IPS DF 4.7 (cell line): ENCODE results near the gene CT45A1.
"Not testable (repeated sequence)": the region's sequence is repeated elsewhere in the genome, so short reads cannot be mapped to it uniquely, and the experiment has no call there.

ENCODE experiments used
- DNase-seq: peaks from one replicate; pipeline ENCODE4 v3.0.0-alpha.2; 2013; ENCODE audit warnings: low spot score; ENCODE audit errors: extremely low read depth

CT45A1 gene

DNA sequence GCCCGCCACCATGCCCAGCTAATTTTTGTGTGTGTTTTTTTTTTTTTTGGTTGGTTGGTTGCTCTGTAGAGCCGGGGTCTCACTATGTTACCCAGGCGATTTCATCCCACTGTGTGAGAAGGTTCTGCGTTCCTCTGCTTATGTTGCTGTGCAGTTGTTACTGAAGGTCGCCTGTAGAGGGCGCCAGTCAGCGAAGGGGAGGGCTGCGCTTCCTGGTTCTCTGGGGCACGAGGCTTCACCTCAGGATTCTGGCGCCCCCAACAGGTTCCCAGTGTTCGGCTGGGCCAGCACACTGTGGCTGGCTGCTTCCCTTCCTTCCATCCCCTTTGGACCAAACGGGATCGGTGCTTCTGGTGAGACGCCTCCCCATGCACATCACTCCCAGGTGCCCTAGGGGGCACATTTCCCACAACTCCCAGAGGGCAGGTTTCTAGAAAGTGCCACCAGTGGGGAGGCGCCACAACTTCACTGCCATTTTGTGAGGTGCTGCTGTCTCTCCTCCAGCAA, at the start of gene CT45A1:
Gene CT45A1, plus strand, starts transcription at position 457 of the 507 bp plus-strand sequence. CDS start 5,302 bp downstream, outside the sequence.
- not testable (repeated sequence) for DNase-seq

DNA sequence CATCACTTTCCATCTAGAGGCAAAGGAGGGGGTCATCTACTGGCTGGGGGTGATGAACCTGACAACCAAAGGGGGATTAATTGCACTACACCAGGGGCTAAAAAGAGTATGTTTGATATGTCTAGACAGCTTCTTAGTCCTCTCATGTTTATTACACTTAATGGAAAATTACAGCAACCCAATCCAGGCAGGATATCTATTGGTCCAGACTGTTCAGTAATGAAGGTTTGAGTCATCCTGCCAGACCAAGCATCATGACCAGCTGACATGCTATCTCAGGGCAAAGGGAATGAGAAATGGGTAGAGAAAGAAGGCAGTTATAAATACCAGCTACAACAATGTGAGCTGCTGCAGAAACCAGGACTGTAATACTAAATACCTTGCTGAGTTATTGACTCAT, 40.5 kb upstream of the CT45A1 start:
- not testable (repeated sequence) for DNase-seq

DNA sequence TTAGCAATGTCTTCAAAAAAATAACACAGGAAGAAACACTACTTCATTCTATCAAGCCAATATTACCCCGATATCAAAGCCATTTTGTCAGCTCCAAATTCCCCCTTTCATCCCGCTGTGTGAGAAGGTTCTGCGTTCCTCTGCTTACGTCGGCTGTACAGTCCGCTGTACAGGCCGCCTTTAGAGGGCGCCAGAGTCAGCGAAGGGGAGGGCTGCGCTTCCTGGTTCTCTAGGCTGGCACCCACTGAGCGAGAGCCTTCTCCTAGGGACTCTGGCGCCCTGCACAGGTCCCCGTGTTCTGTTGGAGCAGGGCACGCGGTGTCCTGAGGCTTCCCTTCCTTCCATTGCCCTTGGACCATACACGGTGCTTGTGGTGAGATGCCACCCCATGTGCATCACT, 25.3 kb upstream of the CT45A1 start:
- no peak for DNase-seq

DNA sequence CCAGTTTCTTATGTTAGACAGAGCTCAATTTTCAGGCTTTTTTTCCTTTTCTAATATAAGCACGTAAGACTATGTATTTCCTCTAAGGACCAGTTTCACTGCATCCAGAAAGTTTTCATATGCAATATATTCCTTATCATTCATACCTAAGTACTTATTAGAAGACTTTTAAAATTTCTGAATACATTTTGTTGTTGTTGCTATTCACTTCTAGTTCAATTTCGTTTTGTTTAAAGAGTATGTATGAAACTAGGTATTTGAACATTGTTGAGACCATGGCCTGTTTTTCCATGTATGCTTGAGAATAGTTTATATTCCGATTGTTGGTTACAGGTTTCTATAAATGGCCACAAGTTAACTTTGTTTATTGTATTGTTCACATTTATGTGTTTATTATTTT, 18.0 kb upstream of the CT45A1 start:
- DNase-seq = no peak

GRCh38 chrX:135697601-135698000, 15.8 kb upstream of the CT45A1 start:
- no peak for DNase-seq

DNA sequence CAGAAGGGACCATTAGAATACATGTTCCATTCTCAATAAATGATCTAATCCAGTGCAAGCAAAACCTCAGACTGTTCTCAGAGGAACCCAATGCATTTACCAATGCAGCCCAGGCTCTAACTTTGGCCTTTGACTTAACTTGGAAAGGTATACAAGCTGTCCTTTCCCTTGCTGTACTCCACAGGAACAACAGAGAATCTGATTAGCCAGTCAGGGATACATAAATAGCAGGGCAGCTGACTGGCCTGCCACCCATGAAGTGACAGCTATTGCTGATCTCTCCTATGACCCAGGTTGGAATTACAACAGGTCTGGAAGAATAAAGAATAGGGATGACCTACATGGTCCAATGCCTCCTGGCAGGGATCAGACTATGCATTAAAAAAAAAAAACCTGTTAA, 14.5 kb upstream of the CT45A1 start:
- DNase-seq = no peak

- no peak for DNase-seq
Observed at GRCh38 chrX:135707880-135708279, 5.6 kb upstream of the CT45A1 start.

GRCh38 chrX:135713795-135714194, 356 bp downstream of the CT45A1 start:
- DNase-seq = no peak

DNA sequence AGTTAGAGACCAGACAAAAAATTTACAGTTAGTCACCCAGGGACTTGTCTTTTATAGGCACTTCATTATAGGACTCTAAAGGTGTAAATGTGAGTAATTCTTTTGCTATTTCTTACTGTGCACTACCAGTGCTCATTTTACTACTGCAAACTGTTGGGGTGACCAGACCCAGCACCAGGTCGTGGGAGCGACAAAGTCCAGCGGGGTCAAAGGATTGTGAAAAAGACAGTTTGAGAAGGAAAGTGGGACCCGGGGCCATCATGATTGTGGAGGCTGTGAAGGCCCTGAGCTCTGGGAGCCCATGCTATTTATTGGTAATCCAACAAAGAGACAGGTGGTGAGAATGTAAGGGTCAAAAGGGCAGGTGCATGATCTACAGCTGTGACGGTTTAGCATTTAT, 21.2 kb downstream of the CT45A1 start:
- not testable (repeated sequence) for DNase-seq

- no peak for DNase-seq
Observed at GRCh38 chrX:135737366-135738071, 24.1 kb downstream of the CT45A1 start.

DNA sequence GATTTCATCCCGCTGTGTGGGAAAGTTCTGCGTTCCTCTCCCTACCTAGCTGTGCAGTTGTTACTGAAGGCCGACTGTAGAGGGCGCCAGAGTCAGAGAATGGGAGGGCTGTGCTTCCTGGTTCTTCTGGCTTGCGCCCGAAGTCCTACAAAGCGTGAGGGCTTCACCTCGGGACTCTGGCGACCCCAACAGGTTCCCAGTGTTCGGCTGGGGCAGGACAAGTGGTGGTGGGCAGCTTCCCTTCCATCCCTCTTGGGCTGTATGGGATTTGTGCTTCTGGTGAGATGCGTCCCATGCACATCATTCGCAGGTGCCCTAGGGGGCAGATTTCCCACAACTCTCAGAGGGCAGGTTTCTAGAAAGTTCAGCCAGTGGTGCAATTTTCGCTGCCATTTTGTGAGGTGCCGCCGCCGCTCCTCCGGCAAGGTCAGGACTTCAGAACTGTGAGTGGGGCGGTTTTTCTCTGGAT, 27.3 kb downstream of the CT45A1 start:
- DNase-seq = no peak

DNA sequence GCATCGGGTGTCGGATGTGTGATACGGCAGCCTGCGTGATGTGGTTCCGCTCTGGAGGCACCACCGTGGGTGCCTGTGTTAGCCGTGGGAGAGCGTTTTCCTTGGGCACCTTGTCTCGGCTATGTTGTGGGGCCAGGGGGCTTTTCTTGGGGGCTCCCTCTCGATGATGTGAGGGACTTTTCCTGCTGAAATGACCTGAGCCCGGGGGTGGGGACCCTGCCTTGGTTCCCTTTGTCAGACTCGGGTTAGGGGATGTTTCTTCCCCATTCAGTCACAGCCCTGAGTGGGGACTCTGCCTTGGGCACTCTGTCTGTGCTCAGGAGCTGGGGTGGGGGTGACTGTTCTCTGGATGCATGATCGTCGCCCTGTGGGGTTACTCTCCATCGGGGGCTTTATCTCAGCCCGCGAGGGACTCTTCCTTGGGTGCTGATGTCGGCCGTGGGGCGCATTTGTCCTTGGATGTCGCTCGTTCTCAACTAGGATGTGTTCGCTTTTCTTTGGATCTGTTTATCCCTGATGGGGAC, 27.8 kb downstream of the CT45A1 start:
- no peak for DNase-seq

- DNase-seq = not testable (repeated sequence)
Observed at GRCh38 chrX:135744739-135745138, 31.3 kb downstream of the CT45A1 start.

- DNase-seq = not testable (repeated sequence)
Observed at GRCh38 chrX:135768091-135768490, 54.7 kb downstream of the CT45A1 start, which contains the start of gene CT45A3. CT45A3 (minus strand) TSS chrX:135768191; CDS start chrX:135764444, 3,747 bp downstream.
